Measurements from ENCODE around the gene TMEM208.

DNA sequence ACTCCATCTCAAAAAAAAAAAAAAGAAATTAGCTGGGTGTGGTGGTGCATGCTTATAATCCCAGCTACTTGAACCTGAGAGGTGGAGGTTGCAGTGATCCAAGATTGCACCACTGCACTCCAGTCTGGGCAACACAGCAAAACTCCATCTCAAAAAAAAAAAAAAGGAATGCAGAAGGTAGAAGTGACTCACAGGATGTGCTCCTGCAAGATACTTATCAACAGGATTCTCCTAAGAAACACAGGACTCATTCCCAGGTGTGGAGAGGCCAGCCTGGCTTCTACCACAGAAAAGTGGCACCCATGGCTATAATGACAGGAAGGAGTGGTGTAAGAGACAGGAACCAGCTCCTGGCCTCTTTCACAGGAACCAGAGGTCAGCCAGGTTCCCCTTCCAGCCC lies 14.2 kb upstream of the TMEM208 start:
- TF ChIP-seq POLR2AphosphoS5 (IDR thresholded peaks at IDR 0.05; ENCODE audit: borderline replicate concordance, low read depth, low read length) = no peak
- no peak for TF ChIP-seq EZH2 (IDR thresholded peaks at IDR 0.05)
